Activated naive CD8-positive, alpha-beta T cell treated with anti-CD3 and anti-CD28 coated beads, Interleukin-2, amount 10 ng/mL, durations not matched to agents 7 days and 5 days (primary cell): ENCODE measurements around the gene INTS7. TPM values are rescaled to one million over a fixed set of nuclear protein-coding genes. Genes with fewer than 3 reads are reported as not detected.
"Not testable (repeated sequence)": the region's sequence is repeated elsewhere in the genome, so short reads cannot be mapped to it uniquely, and the experiment has no call there.

Experiments
- ATAC-seq: fragments of 150-1000 bp; cut with Tn5 transposase; one replicate; pipeline ENCODE4 v1.10.0; 2021; ENCODE audit warnings: low read depth, moderate library complexity
- POLR2A ChIA-PET: fragments of 350-600 bp; sonication (Branson Sonifier 250); formaldehyde crosslinking; loops from one replicate; lab custom pipeline; 2021; ENCODE audit warnings: antibody characterized with exemption; lab: Charles Lee
- DNase-seq: peaks from one replicate; pipeline ENCODE4 v3.0.0; 2021
- H3K27ac Mint-ChIP-seq: one replicate; pipeline ENCODE4 v1.8.0; 2022; ENCODE audit warnings: mild to moderate bottlenecking, mixed read lengths
- H3K27me3 Mint-ChIP-seq: one replicate; pipeline ENCODE4 v1.8.0; 2022; ENCODE audit warnings: mild to moderate bottlenecking, moderate library complexity, mixed read lengths
- H3K36me3 Mint-ChIP-seq: one replicate; pipeline ENCODE4 v1.8.0; 2021; ENCODE audit warnings: mild to moderate bottlenecking, mixed read lengths
- H3K4me1 Mint-ChIP-seq: one replicate; pipeline ENCODE4 v1.8.0; 2021; ENCODE audit warnings: mixed read lengths
- H3K4me3 Mint-ChIP-seq: one replicate; pipeline ENCODE4 v1.8.0; 2022; ENCODE audit warnings: mild to moderate bottlenecking, moderate library complexity, mixed read lengths
- H3K9me3 Mint-ChIP-seq: one replicate; pipeline ENCODE4 v1.8.0; 2021; ENCODE audit warnings: mixed read lengths
- total RNA-seq, 2 experiments: library from RNA; stranded (reverse); gene quantifications; one replicate each; pipeline ENCODE4 v1.2.3, GENCODE V29; 2021

INTS7 gene
- total RNA-seq, 2 experiments from 2014 or later, result 22.6 to 23.0 TPM

DNA sequence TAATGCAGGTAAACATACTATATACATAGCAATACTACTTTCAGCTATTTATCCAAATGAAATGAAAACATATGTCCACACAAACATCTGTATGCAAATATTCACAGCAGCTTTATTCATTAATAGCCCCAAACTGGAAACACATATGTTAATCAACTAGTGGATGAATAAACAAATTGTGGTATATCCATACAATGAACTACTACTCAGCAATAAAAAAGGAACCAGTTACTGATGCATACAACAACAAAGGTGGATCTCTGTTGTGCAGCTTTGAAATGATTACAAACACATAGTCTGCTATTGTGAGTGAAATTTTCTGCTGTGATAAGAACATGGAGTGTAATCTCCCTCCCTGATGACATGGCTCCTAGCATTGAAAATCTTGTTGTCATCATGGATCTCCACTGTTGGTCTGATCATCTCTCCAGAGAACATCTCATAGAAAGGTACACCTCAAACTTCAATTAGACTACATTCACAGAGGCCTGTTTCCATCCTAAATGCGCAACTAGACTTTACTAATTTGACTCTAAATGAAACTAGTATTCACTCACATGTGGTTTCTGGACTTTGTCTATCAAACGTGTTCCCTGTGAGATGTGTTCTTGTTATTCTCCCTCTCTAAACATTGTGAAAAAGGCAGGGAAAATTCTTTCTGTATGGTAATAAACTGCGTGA lies 10.7 kb downstream of the INTS7 start:
- Mint-ChIP-seq H3K4me1 (peaks cover 7% of the 10 kb centered on the region), H3K9me3 (peaks cover 6% of the 10 kb centered on the region), H3K4me3 (no peak overlapping the region), H3K27me3 (no peaks in the 10 kb centered on the region), H3K36me3 (peaks cover 37% of the 10 kb centered on the region), H3K27ac (no peak overlapping the region)
- ATAC-seq (no peak), DNase-seq (no peak)
- POLR2A ChIA-PET, result no interaction called here

DNA sequence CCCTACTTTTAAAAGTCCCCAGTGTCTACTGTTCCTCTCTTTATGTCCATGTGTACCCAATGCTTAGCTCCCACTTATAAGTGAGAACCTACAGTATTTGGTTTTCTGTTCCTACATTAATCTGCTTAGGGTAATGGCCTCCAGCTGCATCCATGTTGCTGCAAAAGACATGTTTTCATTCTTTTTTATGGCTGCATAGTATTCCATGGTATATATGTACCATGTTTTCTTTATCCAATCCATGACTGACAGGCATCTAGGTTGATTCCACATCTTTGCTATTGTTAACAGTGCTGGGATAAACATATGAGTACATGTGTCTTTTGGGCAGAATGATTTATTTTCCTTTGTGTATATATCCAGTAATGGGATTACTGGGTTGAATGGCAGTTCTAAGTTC lies 12.4 kb downstream of the INTS7 start:
- DNase-seq, H3K27ac Mint-ChIP-seq, H3K27me3 Mint-ChIP-seq, POLR2A ChIA-PET, H3K9me3 Mint-ChIP-seq, ATAC-seq, H3K4me3 Mint-ChIP-seq, H3K4me1 Mint-ChIP-seq: not testable (repeated sequence)
- peaks cover 30% of the 10 kb centered on the region for H3K36me3 Mint-ChIP-seq

DNA sequence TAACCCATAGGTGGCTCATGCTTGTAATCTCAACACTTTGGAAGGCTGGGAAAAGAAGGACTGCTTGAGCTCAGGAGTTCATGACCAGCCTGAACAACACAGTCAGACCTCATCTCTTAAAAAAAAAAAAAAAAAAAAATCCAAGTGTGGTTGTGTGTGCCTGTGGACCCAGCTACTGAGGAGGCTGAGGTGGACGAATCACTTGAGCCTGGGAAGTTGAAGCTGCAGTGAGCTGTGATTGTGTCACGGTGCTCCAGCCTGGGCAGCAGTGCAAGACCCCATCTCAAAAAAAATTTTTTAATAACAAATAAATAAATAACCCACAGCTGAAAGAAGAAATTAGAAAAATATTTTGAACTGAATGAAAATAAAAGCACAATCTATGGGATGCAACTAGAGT lies 13.8 kb downstream of the INTS7 start:
- no peak for DNase-seq
- peaks cover 6% of the 10 kb centered on the region for H3K9me3 Mint-ChIP-seq
- peaks cover 27% of the 10 kb centered on the region for H3K36me3 Mint-ChIP-seq
- POLR2A ChIA-PET, result no interaction called here
- ATAC-seq, result no peak
- no peaks in the 10 kb centered on the region for H3K27me3 Mint-ChIP-seq
- H3K4me3 Mint-ChIP-seq, result no peak overlapping the region
- H3K27ac Mint-ChIP-seq, result no peak overlapping the region
- H3K4me1 Mint-ChIP-seq, result peaks cover 5% of the 10 kb centered on the region

DNA sequence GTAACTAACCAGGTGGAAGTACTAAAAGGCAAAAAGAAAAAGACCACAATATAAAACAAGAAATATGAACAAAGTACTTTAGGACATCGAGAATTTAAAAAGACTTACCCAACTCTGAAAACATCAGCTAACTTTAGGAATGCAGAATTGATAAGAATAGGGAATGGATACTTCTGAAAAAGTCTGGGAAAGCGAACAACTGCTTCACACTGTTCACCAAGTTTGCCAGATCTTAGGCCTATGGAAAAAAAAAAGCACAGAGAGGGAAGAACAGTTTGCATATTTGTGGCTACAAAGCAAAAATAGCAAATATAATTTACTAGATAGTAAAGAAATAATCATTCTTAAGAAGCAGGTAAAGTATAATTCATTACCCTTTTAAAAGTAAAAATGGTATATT lies 14.4 kb downstream of the INTS7 start:
- ATAC-seq (no peak), DNase-seq (no peak)
- Mint-ChIP-seq H3K36me3 (peaks cover 25% of the 10 kb centered on the region), H3K4me1 (peaks cover 5% of the 10 kb centered on the region), H3K4me3 (no peak overlapping the region), H3K27me3 (no peaks in the 10 kb centered on the region), H3K27ac (no peak overlapping the region), H3K9me3 (peaks cover 6% of the 10 kb centered on the region)
- POLR2A ChIA-PET, result no interaction called here

DNA sequence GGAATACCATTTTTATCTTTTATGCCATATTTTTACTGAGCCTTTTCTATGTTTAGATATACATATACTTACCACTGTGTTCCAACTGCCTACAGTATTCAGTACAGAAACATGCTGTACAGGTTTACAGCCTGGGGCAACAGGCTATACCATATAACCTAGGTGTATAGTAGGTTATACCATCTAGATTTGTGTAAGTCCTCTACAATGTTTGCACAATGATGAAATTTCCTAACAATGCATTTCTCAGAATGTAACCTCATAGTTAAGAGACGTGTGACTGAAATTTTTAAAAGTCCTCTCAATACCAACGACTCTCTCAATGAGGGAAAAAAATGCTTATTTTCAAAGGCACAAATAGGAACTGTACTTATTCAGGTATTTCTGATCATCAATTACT lies 21.7 kb downstream of the INTS7 start:
- H3K27me3 Mint-ChIP-seq, result no peaks in the 10 kb centered on the region
- no peak overlapping the region for H3K27ac Mint-ChIP-seq
- no peak overlapping the region for H3K4me3 Mint-ChIP-seq
- H3K9me3 Mint-ChIP-seq, result no peaks in the 10 kb centered on the region
- ATAC-seq, result no peak
- peaks cover 17% of the 10 kb centered on the region for H3K36me3 Mint-ChIP-seq
- DNase-seq, result no peak
- H3K4me1 Mint-ChIP-seq, result peaks cover 2% of the 10 kb centered on the region
- POLR2A ChIA-PET, result interaction anchor here (0.5 to 1.6 kb wide), 3 partner anchors 22 to 107 kb away, joined by 3 to 5 read pairs (median 4); partner anchors contain the start of genes DTL and INTS7

DNA sequence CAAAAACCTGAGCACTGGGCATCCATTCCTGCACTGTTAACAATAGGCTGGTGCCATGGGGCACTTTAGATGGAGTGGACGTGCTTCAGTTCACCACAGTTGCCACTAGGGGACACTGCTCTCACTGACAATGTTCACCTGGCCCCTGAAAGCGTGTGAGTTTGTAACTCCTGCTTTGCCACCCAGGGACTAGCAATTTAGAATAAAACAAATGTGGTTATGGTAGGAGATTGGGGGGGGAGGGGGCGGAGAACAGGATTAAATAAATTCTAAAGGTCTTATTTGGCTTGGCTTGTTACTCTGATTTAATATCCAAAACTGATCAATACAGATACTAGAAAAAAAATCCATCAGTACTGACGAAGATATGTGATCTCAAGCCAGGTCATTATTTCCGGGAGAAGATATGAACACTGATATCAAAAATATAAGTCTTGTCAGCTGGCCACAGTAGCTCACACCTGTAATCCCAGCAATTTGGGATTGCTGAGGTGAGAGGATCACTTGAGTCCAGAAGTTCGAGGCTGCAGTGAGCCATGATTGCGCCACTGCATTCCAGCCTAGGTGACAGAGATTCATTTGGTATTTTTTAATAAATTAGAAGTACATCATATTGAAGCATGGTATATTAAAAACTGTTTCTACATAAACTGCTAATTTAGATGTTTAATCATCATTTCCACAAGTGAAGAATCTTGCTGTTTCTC lies 23.2 kb downstream of the INTS7 start:
- POLR2A ChIA-PET, result interaction anchor here (1.6 kb wide), 1 partner anchor 23 kb away, joined by 5 read pairs; the partner anchor contains the start of genes DTL and INTS7
- Mint-ChIP-seq H3K4me3 (no peak overlapping the region), H3K4me1 (peaks cover 2% of the 10 kb centered on the region), H3K27me3 (no peaks in the 10 kb centered on the region), H3K36me3 (peaks cover 20% of the 10 kb centered on the region), H3K27ac (no peak overlapping the region), H3K9me3 (no peaks in the 10 kb centered on the region)
- ATAC-seq, result peak; percentile 90
- DNase-seq, result peak; percentile 48

DNA sequence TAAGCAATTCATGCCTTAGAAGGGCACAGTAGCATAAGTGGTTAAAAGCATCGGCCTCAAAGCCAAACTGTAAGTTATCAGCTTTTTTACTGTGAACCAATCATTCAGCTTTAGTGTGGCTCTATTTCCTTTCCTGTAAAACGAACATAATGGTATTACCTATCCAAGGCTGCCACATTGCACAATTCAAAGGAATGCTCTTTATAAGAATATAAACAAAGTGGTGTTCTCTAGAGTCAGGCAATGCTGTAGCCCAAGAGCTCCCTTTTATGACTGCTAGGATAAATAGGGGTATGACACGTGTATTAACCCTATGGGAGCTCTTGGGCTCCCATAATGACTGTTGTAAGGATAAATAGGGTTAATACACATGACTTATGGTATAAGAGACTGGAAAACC lies 25.4 kb downstream of the INTS7 start:
- no peaks in the 10 kb centered on the region for H3K9me3 Mint-ChIP-seq
- DNase-seq (no peak), ATAC-seq (no peak)
- no peak overlapping the region for H3K27ac Mint-ChIP-seq
- POLR2A ChIA-PET, result no interaction called here
- H3K4me3 Mint-ChIP-seq, result no peak overlapping the region
- peaks cover 2% of the 10 kb centered on the region for H3K4me1 Mint-ChIP-seq
- H3K36me3 Mint-ChIP-seq, result peaks cover 20% of the 10 kb centered on the region
- H3K27me3 Mint-ChIP-seq, result no peaks in the 10 kb centered on the region

DNA sequence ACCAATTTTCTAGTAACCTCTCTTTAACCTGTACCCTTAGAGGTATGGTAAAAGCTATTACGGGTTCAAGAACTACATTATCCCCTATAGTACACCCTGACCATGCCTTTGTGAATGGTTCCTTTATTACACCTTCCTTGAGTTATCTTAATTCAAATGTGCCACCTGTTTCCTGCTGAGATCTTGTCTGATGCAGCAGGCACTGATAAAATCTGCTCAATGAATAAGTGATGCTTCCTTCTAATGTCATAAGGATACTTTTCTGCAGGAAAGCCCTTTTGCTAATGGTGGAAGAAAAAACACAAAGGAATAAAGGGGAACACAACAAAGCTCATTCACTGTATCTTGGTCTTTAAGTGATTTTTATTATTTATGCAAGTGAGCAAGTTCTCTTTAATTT lies 25.8 kb downstream of the INTS7 start:
- Mint-ChIP-seq H3K4me1 (peaks cover 2% of the 10 kb centered on the region), H3K27ac (no peak overlapping the region)
- no peak for ATAC-seq

DNA sequence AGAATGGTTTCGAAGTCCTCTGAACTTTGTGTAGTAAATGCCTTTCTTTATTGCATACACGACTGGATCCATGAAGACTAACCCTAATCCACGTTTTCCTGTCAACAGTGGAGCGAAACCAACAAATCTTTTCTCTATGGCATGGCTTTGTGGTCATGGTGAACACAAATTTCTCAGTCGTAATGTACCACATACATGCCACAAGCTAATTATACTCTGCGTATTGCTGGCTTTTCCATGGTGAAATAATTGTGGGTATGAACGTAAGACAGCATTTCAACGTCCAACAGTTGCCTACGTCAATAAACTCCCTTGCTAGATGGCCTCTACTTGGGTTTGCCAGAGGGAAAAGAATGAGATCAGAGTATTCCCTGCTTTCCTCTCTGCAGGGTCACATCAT lies 27.5 kb downstream of the INTS7 start:
- no peak overlapping the region for H3K27ac Mint-ChIP-seq
- no peak overlapping the region for H3K4me3 Mint-ChIP-seq
- ATAC-seq (no peak), DNase-seq (no peak)
- no peaks in the 10 kb centered on the region for H3K27me3 Mint-ChIP-seq
- H3K36me3 Mint-ChIP-seq, result peaks cover 30% of the 10 kb centered on the region
- POLR2A ChIA-PET, result no interaction called here
- H3K4me1 Mint-ChIP-seq, result peaks cover 2% of the 10 kb centered on the region
- H3K9me3 Mint-ChIP-seq, result no peaks in the 10 kb centered on the region

More for the DNA sequence above, 25.8 kb downstream of the INTS7 start:
- DNase-seq, result no peak
- Mint-ChIP-seq H3K36me3 (peaks cover 23% of the 10 kb centered on the region), H3K4me3 (no peak overlapping the region), H3K27me3 (no peaks in the 10 kb centered on the region), H3K9me3 (no peaks in the 10 kb centered on the region)
- POLR2A ChIA-PET, result no interaction called here

DNA sequence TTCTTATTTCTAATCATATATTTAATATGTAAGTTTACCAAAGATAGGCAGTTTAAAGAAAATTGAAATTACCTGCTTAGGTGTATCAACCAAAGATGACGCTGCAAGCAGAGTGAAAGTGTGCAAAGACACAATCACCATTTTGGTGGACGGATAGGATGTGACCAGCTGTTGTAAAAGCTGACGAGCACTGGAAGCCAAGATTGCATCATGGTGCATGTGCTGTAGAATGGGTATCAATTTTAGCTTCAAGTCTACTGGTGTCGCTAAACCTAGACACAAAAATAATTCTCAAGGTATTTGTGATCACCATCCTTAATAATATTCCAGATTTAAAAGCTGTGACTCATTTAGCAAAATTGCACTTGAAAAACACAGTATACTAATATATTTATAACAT lies 28.2 kb downstream of the INTS7 start:
- H3K36me3 Mint-ChIP-seq, result peaks cover 31% of the 10 kb centered on the region
- no peak overlapping the region for H3K4me3 Mint-ChIP-seq
- DNase-seq (no peak), ATAC-seq (no peak)
- H3K27ac Mint-ChIP-seq, result no peak overlapping the region
- peaks cover 2% of the 10 kb centered on the region for H3K4me1 Mint-ChIP-seq
- H3K9me3 Mint-ChIP-seq, result no peaks in the 10 kb centered on the region
- no peaks in the 10 kb centered on the region for H3K27me3 Mint-ChIP-seq
- POLR2A ChIA-PET, result no interaction called here

DNA sequence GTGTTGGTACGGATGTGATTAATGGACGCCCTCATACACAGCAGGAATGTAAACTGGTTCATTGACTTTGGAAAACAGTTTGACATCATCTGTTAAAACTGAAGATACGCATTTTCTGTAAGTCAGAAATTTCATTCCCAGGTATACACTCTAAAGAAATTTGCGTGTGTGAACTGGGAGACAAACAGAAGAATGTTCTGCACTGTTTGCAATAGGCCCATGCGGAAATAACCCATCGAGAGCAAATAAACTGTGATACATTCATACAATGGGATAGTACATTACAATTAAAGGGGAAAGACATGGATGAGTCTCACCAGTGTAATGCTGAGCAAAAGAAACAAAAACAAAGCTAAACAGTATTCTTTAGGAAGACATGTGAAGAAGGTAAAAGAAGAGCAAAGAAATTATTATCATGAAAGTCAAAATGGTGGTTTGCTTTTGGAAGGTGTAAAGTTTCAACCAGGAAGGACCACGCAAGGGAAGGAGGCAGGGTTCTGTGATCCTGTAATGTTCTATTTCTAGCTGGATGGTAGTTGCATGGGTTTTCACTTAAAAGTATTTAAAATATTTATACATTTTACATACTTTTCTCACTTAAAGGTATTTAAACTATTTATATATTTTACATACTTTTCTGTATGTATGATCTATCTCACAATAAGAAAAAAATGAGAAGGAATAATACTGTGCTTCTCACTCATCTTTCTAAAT lies 30.3 kb downstream of the INTS7 start:
- Mint-ChIP-seq H3K27ac (no peak overlapping the region), H3K4me3 (no peak overlapping the region), H3K9me3 (no peaks in the 10 kb centered on the region), H3K27me3 (no peaks in the 10 kb centered on the region), H3K4me1 (peaks cover 2% of the 10 kb centered on the region), H3K36me3 (peaks cover 40% of the 10 kb centered on the region)
- POLR2A ChIA-PET, result no interaction called here
- no peak for DNase-seq
- no peak for ATAC-seq

DNA sequence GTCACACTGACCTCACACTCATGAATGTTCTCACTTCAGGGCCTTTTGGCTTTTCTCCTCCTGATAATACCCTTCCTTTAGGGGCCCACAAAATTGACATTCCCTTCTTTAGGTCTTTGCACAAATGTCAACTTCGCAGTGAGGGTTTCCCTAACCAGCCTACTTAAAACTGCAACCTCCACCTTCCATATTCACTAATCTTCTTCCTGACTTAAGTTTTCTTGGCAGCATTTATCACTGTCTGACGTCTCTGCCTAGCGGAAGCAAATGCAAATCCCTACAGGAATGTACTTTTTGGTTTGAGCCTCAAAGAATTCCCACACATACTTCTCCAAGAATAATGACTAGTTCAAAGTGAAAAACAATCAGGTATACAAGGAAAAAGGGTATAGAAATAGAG lies 32.8 kb downstream of the INTS7 start:
- no peak overlapping the region for H3K27ac Mint-ChIP-seq
- no peak overlapping the region for H3K4me3 Mint-ChIP-seq
- H3K9me3 Mint-ChIP-seq, result no peaks in the 10 kb centered on the region
- H3K27me3 Mint-ChIP-seq, result no peaks in the 10 kb centered on the region
- POLR2A ChIA-PET, result no interaction called here
- H3K36me3 Mint-ChIP-seq, result peaks cover 39% of the 10 kb centered on the region
- DNase-seq (no peak), ATAC-seq (no peak)
- peaks cover 2% of the 10 kb centered on the region for H3K4me1 Mint-ChIP-seq

DNA sequence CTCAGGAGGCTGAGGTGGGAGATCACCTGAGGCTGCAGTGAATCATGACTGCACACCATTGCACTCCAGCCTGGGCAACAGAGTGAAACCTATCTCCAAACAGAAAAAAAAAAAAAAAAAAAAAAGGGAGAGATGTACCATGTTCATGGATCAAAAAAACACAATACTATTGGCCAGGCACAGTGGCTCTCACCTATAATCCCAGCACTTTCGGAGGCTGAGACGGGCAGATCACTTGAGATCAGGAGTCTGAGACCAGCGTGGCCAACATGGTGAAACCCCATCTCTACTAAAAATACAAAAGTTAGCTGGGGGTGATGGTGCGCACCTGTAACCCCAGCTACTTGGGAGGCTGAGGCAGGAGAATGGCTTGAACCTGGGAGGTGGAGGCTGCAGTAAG lies 37.9 kb downstream of the INTS7 start:
- H3K9me3 Mint-ChIP-seq, H3K4me3 Mint-ChIP-seq, H3K27me3 Mint-ChIP-seq, ATAC-seq, POLR2A ChIA-PET, DNase-seq, H3K4me1 Mint-ChIP-seq, H3K27ac Mint-ChIP-seq: not testable (repeated sequence)
- peaks cover 30% of the 10 kb centered on the region for H3K36me3 Mint-ChIP-seq
